ENCODE data around the gene CNTN4. TPM values are rescaled to one million over a fixed set of nuclear protein-coding genes. Genes with fewer than 3 reads are reported as not detected.

CNTN4 gene
- total RNA-seq, 1 donor from 2014 or later = 16.5 TPM

DNA sequence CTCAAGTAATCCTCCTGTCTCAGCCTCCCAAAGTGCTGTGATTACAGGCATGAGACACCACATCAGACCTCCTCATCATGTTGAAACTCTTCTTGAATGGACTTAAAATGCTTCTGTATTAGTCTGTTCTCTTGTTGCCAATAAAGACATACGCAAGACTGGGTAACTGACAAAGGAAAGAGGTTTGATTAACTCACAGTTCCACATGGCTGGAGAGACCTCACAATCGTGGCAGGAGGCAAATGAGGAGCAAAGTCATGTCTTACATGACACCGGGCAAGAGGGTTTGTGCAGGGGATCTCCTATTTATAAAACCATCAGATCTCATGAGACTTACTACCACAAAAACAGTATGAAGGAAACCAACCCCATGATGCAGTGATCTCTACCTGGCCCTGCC lies 113.5 kb downstream of the CNTN4 start:
- H3K4me3 ChIP-seq (ENCODE audit: low read depth, low read length) = no peak overlapping the region
- TF ChIP-seq, protein P1, sequence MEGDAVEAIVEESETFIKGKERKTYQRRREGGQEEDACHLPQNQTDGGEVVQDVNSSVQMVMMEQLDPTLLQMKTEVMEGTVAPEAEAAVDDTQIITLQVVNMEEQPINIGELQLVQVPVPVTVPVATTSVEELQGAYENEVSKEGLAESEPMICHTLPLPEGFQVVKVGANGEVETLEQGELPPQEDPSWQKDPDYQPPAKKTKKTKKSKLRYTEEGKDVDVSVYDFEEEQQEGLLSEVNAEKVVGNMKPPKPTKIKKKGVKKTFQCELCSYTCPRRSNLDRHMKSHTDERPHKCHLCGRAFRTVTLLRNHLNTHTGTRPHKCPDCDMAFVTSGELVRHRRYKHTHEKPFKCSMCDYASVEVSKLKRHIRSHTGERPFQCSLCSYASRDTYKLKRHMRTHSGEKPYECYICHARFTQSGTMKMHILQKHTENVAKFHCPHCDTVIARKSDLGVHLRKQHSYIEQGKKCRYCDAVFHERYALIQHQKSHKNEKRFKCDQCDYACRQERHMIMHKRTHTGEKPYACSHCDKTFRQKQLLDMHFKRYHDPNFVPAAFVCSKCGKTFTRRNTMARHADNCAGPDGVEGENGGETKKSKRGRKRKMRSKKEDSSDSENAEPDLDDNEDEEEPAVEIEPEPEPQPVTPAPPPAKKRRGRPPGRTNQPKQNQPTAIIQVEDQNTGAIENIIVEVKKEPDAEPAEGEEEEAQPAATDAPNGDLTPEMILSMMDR (IDR thresholded peaks at IDR 0.05; ENCODE audit: insufficient read depth, low read length, poor library complexity, severe bottlenecking) = no peak
- H3K27me3 ChIP-seq (ENCODE audit: control insufficient read depth, insufficient read depth, low read length) = no peaks in the 10 kb centered on the region
- DNase-seq (ENCODE audit: low read depth) = no peak
- H3K36me3 ChIP-seq (ENCODE audit: control insufficient read depth, insufficient read depth, low read length) = no peaks in the 10 kb centered on the region

DNA sequence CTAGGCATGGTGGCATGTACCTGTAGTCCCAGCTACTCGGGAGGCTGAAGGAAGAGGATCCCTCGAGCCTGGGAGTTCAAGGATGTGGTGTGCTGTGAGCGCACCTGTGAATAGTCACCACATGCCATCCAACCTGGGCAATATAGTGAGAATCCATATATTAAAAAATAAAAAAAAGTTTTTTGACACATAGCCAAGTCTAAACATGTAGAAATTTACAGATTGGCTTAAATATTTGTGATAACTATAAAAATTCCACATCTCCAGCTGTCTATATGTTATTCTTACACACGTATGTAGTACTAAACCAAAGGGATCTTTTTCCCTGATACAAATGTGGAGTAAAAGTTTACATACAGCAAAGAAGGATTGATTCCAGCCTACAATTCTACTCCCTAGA lies 119.7 kb downstream of the CNTN4 start:
- H3K27me3 ChIP-seq (ENCODE audit: control insufficient read depth, insufficient read depth, low read length) = no peaks in the 10 kb centered on the region
- DNase-seq (ENCODE audit: low read depth) = no peak
- no peak overlapping the region for H3K4me3 ChIP-seq (ENCODE audit: low read depth, low read length)
- no peaks in the 10 kb centered on the region for H3K36me3 ChIP-seq (ENCODE audit: control insufficient read depth, insufficient read depth, low read length)
- TF ChIP-seq, protein P1 (IDR thresholded peaks at IDR 0.05; ENCODE audit: insufficient read depth, low read length, poor library complexity, severe bottlenecking) = no peak

DNA sequence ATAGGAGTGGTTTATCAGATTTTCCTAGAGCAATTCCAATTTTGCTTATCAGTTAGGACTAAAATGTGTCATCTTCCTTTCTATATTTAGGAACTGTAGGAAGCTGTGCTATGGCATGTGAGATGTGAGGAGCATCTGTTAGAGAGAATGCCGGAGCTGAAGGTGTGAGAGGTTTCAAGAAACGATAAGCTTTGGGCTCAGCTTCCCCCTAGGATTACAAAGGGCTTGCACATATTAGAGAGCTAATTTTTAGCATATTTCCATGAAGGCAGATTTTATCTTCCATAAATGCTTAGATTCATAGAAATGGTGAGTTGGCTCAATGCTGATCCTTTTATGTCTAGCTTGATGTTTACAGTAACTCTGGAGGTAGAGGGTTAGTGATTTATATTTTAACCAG lies 120.2 kb downstream of the CNTN4 start:
- no peaks in the 10 kb centered on the region for H3K27me3 ChIP-seq (ENCODE audit: control insufficient read depth, insufficient read depth, low read length)
- no peak for DNase-seq (ENCODE audit: low read depth)
- no peak overlapping the region for H3K4me3 ChIP-seq (ENCODE audit: low read depth, low read length)
- H3K36me3 ChIP-seq (ENCODE audit: control insufficient read depth, insufficient read depth, low read length) = no peaks in the 10 kb centered on the region
- TF ChIP-seq, protein P1 (IDR thresholded peaks at IDR 0.05; ENCODE audit: insufficient read depth, low read length, poor library complexity, severe bottlenecking) = no peak

DNA sequence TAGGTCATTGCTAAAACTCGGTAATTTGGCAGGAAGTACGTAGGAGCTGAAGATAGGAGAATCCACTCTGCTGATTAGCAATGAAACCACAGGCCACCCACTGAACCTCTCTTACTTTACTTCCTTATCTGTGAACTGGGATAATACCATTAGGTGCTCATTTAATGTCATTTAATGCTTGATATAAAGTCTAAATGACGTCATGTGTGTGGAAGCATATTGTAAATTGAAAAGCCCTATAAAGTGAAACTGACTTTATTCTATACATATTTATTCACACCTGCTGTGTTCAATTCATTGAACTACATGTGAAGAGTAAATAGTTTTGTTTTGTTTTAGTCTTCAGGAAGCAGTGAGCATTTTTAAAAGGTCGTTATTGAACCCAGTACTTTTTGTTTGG lies 137.5 kb downstream of the CNTN4 start:
- H3K36me3 ChIP-seq (ENCODE audit: control insufficient read depth, insufficient read depth, low read length) = no peaks in the 10 kb centered on the region
- H3K4me3 ChIP-seq (ENCODE audit: low read depth, low read length) = no peak overlapping the region
- no peak for DNase-seq (ENCODE audit: low read depth)
- H3K27me3 ChIP-seq (ENCODE audit: control insufficient read depth, insufficient read depth, low read length) = no peaks in the 10 kb centered on the region
- TF ChIP-seq, protein P1 (IDR thresholded peaks at IDR 0.05; ENCODE audit: insufficient read depth, low read length, poor library complexity, severe bottlenecking) = no peak

DNA sequence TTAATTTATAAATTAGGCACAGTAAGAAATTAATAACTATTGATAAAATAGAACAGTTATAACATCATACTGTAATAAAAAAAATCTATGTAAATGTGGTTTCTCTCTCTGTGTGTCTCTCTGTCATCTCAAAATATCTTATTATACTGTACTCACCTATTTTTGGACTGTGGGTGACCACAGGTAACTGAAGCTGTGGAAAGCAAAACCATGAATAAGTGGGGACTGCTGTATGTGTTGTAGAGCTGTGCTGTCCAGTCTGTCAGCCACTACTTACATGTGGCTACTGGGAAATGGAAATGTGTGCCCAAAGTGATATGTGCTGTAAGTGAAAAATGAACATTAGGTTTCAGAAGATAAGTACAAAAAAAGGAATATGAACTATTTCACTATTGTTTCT lies 145.5 kb downstream of the CNTN4 start:
- no peaks in the 10 kb centered on the region for H3K27me3 ChIP-seq (ENCODE audit: control insufficient read depth, insufficient read depth, low read length)
- no peaks in the 10 kb centered on the region for H3K36me3 ChIP-seq (ENCODE audit: control insufficient read depth, insufficient read depth, low read length)
- no peak overlapping the region for H3K4me3 ChIP-seq (ENCODE audit: low read depth, low read length)
- TF ChIP-seq, protein P1 (IDR thresholded peaks at IDR 0.05; ENCODE audit: insufficient read depth, low read length, poor library complexity, severe bottlenecking) = no peak
- DNase-seq (ENCODE audit: low read depth) = no peak

DNA sequence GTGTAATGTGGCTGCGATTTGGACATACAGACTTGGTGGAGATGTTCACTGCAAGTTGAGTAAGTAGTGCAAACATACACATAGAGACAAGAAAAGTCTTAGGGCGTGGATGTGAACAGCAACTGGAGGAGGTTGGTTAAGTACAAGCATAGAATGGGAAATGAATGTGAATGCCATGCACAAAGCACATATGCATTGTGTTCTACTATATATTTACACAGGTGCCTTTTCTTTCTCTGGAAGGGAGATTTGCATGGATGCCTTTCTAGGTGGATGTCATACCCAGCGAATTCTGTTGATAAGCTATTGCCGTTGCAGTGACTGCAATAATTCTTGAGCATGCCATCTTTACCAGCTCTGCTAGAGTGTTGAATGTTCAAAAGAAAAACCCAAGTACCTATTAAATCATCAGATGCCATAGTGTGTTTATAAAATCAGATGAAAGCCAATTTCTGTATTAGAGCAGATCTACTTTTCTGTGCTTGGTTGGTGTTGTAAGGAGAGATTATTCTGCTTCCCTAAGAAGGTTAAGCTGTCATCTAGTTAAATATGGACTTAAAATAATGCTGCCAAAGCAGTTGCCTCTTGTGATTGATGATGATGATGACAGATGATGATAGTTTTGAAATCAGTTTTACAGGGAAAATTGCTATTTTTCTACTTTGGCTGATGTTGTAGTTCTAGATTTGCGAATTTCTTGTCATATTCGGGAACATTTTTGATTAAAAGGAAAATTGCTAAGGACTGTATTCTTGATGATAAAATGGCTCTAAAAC lies 148.4 kb downstream of the CNTN4 start:
- TF ChIP-seq, protein P1 (IDR thresholded peaks at IDR 0.05; ENCODE audit: insufficient read depth, low read length, poor library complexity, severe bottlenecking) = no peak
- Histone ChIP-seq H3K4me3 (ENCODE audit: low read depth, low read length) (no peak overlapping the region), H3K36me3 (ENCODE audit: control insufficient read depth, insufficient read depth, low read length) (no peaks in the 10 kb centered on the region), H3K27me3 (ENCODE audit: control insufficient read depth, insufficient read depth, low read length) (no peaks in the 10 kb centered on the region)
- no peak for DNase-seq (ENCODE audit: low read depth)

All from kidney epithelial cell (primary cell).